Neural progenitor cell (in vitro differentiated cells): ENCODE data around the gene FARSA.

Source experiments
- EZH2 ChIP-seq: fragments of 200-600 bp; sonication (generic); IDR thresholded peaks from 2 replicates; pipeline ENCODE4 v1.6.1; 2017; ENCODE audit warnings: antibody characterized with exemption, mild to moderate bottlenecking, moderate library complexity
- TF ChIP-seq, protein P1 (sequence below): fragments of 200-600 bp; sonication (generic); IDR thresholded peaks from 2 replicates; pipeline ENCODE4 v1.5.1; 2017; ENCODE audit warnings: antibody characterized with exemption, mild to moderate bottlenecking

DNA sequence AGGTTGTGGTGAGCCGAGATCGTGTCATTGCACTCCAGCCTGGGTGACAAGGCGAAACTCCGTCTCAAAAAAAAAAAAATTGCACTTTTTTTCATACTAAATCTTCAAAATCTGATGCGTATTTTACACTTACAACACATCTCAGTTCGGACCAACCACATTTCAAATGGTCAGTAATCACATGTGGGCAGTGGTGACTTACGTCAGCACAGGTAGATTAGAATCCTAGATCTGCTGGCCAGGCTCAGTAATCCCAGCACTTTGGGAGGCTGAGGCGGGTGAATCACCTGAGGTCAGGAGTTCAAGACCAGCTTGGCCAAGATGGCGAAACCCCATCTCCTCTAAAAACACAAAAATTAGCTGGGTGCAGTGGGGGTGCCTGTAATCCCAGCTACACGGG lies 1.6 kb upstream of the FARSA start:
- TF ChIP-seq, protein P1, sequence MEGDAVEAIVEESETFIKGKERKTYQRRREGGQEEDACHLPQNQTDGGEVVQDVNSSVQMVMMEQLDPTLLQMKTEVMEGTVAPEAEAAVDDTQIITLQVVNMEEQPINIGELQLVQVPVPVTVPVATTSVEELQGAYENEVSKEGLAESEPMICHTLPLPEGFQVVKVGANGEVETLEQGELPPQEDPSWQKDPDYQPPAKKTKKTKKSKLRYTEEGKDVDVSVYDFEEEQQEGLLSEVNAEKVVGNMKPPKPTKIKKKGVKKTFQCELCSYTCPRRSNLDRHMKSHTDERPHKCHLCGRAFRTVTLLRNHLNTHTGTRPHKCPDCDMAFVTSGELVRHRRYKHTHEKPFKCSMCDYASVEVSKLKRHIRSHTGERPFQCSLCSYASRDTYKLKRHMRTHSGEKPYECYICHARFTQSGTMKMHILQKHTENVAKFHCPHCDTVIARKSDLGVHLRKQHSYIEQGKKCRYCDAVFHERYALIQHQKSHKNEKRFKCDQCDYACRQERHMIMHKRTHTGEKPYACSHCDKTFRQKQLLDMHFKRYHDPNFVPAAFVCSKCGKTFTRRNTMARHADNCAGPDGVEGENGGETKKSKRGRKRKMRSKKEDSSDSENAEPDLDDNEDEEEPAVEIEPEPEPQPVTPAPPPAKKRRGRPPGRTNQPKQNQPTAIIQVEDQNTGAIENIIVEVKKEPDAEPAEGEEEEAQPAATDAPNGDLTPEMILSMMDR = no peak
- TF ChIP-seq EZH2 = no peak
